ENCODE data around the gene SRCIN1. TPM values are rescaled to one million over a fixed set of nuclear protein-coding genes. Genes with fewer than 3 reads are reported as not detected.

The SRCIN1 gene
- total RNA-seq, 1 donor from 2014 or later, result 2.1 TPM

- no peak for DNase-seq
- H3K4me3 ChIP-seq, result no peak overlapping the region
- H3K27me3 ChIP-seq, result peaks cover 6% of the 10 kb centered on the region
- no peaks in the 10 kb centered on the region for H3K9me3 ChIP-seq
- peaks cover 6% of the 10 kb centered on the region for H3K36me3 ChIP-seq
- ATAC-seq, result no peak
- intact Hi-C loops (cut with DNase I), result no loop called here
- TF ChIP-seq CTCF (IDR thresholded peaks at IDR 0.05), result no peak
- H3K4me1 ChIP-seq, result no peaks in the 10 kb centered on the region
- no peak overlapping the region for H3K27ac ChIP-seq
These were observed 94.3 kb downstream of the SRCIN1 start for GRCh38 chr17:38511150-38512108.

GRCh38 chr17:38510421-38511149 lies 95.2 kb downstream of the SRCIN1 start:
- ATAC-seq, result peak; percentile 52
- Histone ChIP-seq H3K27ac (no peak overlapping the region), H3K4me3 (no peak overlapping the region), H3K4me1 (no peaks in the 10 kb centered on the region), H3K27me3 (peaks cover 6% of the 10 kb centered on the region), H3K9me3 (no peaks in the 10 kb centered on the region), H3K36me3 (peaks cover 15% of the 10 kb centered on the region)
- intact Hi-C loops (cut with DNase I), result no loop called here
- no peak for TF ChIP-seq CTCF (IDR thresholded peaks at IDR 0.05)
- DNase-seq, result no peak

GRCh38 chr17:38509772-38510420 lies 95.9 kb downstream of the SRCIN1 start:
- DNase-seq (no peak), ATAC-seq (peak; percentile 7)
- H3K27ac ChIP-seq, result no peak overlapping the region
- H3K9me3 ChIP-seq, result no peaks in the 10 kb centered on the region
- H3K36me3 ChIP-seq, result peaks cover 15% of the 10 kb centered on the region
- TF ChIP-seq CTCF (IDR thresholded peaks at IDR 0.05), result no peak
- intact Hi-C loops (cut with DNase I), result no loop called here
- H3K4me1 ChIP-seq, result no peaks in the 10 kb centered on the region
- no peak overlapping the region for H3K4me3 ChIP-seq
- H3K27me3 ChIP-seq, result peaks cover 6% of the 10 kb centered on the region

- Histone ChIP-seq H3K27ac (no peak overlapping the region), H3K4me1 (no peaks in the 10 kb centered on the region), H3K9me3 (no peaks in the 10 kb centered on the region), H3K4me3 (no peak overlapping the region), H3K36me3 (peaks cover 16% of the 10 kb centered on the region), H3K27me3 (peaks cover 6% of the 10 kb centered on the region)
- intact Hi-C loops (cut with DNase I), result no loop called here
- peak; percentile 70 for ATAC-seq
- peak; percentile 57 for TF ChIP-seq CTCF (IDR thresholded peaks at IDR 0.05)
- peak; percentile 82 for DNase-seq
These were observed 96.6 kb downstream of the SRCIN1 start for GRCh38 chr17:38508954-38509771.

- Histone ChIP-seq H3K9me3 (no peaks in the 10 kb centered on the region), H3K27ac (no peak overlapping the region), H3K27me3 (peaks cover 6% of the 10 kb centered on the region), H3K4me1 (no peaks in the 10 kb centered on the region), H3K4me3 (no peak overlapping the region), H3K36me3 (peaks cover 19% of the 10 kb centered on the region)
- no peak for ATAC-seq
- no peak for DNase-seq
- TF ChIP-seq CTCF (IDR thresholded peaks at IDR 0.05), result no peak
- intact Hi-C loops (cut with DNase I), result no loop called here
These were observed 97.2 kb downstream of the SRCIN1 start for GRCh38 chr17:38508570-38508950.

All from upper lobe of right lung (tissue), 1 donor.